AG08396 (cell line): ENCODE results near the gene EHMT1.

Source experiments
- DNase-seq: peaks from one replicate; pipeline ENCODE4 v3.0.0; 2012; ENCODE audit warnings: low spot score, mixed read lengths

Gene EHMT1

DNA sequence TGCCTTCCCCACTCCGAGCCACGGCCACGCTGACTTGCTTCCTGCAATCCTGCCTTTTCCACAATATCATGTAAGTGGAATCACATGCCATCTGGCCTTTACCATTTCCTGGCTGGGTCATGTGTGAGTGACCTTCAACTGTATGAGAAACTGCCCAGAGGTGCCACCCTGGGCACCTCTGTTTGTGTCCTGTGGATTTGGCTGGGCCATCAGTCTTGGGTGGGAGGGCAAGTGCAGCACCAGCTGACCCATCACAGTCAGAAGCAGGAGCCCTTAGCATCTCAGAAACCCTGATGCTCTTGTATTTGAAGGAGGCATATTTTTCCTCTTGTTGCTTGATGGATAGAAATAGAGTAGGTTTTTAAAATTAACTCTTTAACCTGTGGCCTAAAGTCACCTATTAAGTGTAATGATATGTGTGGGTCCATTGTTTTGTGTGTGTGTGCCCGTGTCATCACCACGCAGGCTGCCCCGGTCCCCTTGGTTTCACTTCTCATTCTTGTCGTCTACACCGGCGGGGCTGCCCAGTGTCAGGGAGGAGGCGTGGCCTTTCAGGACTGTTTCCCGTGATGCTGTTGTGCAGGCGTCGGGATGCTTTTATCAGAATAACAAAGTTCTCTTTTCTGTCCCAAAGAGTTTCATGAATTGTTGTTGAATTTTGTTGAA is 206.7 kb downstream of the EHMT1 start:
- no peak for DNase-seq

DNA sequence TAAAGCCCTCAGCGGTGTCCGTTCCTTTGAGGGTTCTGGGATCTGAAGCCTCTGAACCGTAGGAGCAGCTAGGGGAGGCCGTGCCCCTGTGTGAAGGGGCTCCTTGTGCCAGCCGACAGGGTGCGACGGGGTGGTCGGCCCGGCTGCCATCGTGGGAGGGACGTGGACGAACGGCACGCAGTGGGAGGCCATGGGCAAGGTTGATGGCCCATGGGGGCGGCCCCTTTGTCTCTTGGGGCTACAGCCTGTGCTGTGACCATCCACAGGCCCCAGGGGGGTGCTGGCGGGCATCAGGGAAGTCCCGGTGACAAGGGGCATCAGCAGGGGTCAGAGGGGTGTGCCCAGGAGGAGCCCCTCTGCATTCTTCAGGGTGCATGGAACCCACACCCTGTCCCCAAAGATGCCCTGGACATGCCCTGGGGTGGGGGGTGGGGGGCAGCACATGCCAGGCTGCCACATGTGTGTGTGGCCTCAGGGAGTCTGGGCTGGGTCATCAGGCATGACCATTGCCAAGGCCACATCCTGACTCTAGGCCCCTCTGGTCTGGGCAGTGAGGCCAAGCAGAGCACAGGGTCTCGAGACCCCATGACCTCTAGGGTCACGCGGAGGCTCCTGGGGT is 209.2 kb downstream of the EHMT1 start:
- DNase-seq, result no peak

DNA sequence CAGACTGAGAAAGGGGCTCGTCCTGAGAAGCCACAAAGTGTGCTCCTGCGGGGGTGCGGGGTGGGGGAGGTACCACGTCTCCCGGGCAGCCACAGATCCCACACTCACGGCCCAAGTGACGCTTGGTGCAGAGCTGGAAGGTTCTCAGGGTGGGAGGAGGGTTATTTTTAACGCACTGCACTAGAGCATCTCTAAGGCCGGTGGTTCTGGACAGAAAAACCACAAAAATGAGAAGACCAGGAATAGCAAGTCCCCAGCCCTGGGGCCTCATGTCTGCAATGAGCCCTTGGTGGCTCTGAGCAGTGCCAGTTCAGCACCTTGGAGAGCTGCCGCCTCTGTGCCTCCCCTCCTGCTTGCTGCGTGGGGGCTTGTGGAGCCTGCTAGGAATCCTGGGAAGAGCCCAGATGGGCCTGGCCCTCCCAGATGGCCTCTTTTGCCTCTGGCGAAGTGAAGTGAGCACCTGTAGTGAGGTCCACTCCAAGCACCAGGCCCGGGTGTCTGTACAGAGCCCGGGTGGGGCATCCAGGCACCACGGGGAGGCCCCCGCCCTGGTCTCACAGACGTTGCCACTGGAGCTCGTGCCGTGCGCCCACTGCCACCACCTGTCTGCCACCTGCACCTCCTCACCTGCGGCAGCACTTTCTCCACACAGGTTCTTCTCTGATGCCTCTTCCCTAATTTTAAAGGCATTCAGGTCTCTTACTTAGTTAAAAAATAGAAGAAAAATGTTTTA is 209.9 kb downstream of the EHMT1 start:
- DNase-seq, result peak; percentile 63

DNA sequence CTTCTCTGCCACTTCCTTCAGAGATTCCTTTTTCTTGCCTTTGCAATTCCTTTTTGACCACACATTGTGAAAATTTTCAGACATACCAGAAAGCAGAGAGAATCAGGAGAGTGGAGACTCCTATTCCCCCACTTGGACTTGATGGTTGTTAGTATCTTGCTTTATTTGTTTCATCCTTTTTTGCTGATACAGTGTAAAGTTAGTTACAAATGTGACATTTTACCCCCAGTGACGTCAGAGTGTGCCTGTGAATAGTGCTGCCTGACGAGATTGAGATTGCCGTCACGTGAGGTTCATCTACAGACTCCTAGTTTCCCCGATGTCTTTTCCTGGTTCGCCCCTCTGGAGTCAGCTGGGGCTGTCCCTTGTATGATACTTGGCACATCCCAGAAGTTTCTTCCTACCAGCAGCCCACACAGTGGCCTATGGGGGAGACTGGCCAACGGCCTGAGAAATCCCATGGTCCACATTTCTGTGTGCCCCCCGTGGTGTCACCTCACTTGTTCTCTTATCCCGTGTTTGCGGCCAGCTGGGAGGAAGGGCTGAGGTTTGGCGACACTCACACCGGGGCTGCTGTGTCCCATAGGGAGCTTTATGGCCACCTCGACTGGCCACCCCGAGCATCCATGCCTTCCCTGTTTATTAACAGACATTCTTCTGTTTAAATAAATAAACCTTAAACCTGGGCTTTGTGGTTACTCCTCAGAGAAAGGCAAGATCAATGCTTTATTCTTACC is 210.6 kb downstream of the EHMT1 start:
- DNase-seq, result no peak

DNA sequence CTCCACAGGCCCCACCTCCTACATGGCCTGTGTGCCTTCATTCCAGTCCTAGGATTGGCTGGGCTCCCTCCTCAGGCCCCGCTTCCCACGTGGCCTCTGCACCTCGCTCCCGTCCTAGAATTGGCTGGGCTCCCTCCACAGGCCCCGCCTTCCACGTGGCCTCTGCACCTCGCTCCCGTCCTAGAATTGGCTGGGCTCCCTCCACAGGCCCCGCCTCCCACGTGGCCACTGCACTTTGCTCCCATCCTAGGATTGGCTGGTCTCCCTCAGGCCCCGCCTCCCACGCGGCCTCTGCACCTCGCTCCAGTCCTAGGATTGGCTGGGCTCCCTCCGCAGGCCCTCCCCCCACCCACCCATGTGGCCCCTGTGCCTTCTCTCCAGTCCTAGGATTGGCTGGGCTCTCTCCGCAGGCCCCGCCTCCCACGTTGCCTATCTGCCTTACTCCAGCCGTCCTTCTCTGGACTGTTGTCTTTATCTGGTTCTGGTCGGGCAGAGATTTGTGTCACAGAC is 213.4 kb downstream of the EHMT1 start:
- no peak for DNase-seq

DNA sequence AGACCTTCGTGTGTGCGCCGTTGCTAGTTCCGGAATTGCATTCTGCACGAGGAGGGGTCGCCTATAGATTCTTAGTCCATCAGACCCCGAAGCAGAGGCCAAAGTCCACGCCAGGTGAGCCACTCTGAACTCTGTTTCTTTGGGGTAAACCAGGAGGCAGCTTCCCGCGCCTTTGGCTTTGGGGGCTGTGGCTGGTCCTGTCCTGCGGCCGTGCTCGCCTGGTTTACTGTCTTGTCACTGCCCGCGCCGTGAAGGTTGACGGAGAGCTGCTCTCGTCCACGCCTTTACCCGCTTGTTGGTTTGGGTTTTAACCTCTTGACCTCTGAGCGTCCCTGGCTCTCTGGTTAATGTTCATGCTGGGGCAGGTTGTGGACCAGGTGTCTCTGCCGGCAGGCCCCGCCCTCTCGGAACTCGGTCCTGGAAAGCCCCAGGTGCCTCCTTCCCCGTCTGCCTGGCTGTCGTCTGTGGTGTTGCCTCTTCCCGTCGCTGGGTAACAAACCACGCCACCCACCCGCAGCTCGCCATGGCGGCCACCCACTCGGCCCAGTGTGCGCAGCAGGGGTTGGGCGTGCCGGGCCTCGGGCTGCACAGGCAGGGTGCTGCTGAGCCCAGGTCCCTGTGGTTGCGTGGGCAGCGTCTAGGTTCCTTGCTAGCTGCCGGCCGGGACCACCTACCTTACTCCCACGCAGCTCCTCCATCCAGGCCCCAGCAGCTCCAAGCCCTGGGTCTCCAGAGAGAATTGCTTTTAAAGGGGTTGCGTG is 214.2 kb downstream of the EHMT1 start:
- DNase-seq, result no peak

DNA sequence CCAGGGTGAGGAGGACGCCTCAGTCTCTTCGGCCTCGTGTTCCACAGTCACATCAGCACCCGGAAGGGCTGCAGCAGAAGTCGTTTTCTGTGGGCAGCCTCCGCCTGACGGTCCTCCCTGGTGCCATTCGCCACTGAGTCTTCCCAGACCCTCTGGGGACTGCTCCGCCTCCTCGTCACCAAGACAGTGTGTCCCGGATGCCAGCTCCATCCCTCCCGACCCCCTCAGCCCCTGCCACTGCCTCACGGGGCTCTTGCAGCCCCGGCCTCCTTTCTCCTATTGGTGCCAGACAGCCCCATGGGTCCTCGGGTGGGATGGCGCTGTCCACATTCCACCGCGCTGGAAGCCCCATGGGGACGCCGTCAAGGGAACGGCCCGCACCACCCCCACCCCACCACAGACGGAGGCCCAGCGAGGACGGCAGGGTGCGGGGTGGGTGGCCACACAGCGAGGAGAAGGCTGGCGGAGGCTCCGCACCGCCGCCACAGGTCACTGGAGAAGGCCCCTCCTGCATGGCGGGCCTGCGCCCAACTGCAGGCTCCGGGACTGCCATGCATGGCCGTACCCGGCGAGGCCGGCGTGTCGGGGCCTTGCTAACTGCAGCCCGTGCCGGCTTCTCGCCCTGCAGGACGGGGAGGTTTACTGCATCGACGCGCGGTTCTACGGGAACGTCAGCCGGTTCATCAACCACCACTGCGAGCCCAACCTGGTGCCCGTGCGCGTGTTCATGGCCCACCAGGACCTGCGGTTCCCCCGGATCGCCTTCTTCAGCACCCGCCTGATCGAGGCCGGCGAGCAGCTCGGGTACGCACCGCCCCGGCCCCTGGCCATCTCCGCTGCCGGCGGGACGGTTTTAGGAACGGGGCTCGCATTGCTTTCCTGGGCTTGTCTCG is 215.2 kb downstream of the EHMT1 start:
- DNase-seq, result no peak

DNA sequence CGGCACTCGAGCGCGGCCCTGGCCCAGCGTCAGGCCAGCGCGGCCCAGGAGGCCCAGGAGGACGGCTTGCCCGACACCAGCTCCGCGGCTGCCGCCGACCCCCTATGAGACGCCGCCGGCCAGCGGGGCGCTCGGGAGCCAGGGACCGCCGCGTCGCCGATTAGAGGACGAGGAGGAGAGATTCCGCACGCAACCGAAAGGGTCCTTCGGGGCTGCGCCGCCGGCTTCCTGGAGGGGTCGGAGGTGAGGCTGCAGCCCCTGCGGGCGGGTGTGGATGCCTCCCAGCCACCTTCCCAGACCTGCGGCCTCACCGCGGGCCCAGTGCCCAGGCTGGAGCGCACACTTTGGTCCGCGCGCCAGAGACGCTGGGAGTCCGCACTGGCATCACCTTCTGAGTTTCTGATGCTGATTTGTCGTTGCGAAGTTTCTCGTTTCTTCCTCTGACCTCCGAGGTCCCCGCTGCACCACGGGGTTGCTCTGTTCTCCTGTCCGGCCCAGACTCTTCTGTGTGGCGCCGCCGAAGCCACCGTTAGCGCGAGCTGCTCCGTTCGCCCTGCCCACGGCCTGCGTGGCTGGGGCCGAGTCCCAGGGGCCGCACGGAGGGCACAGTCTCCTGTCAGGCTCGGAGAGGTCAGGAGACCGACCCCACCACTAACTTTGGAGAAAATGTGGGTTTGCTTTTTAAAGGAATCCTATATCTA is 216.2 kb downstream of the EHMT1 start:
- no peak for DNase-seq

DNA sequence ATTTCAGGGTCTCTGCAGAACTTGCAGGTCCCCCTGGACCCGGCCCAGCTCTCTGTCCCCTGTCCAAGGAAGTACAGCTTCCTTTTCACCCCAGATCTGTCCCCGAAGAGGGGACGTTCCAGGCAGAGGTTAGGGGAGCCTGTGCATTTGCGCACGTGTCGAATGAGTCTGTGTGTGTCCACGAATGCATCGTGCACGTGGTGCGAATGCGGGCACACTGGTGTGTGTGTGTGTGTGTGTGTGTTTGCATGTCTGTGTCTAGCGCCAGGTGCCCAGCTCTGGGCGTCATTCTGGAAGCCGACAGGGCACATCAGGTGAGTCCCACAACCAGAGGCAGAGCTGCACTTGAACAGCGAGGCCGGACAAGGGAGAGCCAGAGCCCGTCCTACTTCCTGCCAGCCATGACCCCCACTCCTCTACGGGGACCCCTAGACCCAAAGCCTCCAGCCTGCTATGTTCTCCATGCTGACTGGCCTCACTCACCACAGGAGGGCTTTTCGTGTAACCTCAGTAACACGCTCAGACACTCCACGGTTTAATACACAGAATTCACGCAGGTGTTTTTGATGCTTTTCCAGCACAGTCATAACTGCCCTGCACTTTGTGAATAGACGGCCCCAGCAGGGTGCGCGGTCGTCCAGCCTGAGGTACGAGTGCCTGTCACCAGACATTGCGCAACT is 217.5 kb downstream of the EHMT1 start:
- no peak for DNase-seq

DNA sequence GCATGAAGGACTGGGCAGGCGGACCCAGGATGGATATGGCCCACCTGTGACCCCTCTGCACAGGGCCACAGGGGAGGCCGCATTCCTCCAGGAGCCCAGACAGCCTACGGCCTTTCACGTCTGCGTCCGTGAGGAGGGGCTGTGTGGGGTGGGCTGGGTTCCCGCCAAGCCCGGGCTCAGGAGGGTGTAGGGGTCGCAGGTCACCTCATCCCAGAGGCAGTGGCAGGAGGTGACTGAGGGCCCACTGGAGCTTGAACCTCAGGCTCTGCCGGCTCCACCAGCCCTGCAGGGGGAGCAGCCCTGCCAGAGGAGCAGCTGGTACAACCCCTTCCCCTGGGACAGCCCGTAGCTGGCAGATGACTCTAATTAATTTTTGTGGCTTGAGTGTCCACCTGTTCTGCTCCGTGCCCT is 218.0 kb downstream of the EHMT1 start:
- no peak for DNase-seq

DNA sequence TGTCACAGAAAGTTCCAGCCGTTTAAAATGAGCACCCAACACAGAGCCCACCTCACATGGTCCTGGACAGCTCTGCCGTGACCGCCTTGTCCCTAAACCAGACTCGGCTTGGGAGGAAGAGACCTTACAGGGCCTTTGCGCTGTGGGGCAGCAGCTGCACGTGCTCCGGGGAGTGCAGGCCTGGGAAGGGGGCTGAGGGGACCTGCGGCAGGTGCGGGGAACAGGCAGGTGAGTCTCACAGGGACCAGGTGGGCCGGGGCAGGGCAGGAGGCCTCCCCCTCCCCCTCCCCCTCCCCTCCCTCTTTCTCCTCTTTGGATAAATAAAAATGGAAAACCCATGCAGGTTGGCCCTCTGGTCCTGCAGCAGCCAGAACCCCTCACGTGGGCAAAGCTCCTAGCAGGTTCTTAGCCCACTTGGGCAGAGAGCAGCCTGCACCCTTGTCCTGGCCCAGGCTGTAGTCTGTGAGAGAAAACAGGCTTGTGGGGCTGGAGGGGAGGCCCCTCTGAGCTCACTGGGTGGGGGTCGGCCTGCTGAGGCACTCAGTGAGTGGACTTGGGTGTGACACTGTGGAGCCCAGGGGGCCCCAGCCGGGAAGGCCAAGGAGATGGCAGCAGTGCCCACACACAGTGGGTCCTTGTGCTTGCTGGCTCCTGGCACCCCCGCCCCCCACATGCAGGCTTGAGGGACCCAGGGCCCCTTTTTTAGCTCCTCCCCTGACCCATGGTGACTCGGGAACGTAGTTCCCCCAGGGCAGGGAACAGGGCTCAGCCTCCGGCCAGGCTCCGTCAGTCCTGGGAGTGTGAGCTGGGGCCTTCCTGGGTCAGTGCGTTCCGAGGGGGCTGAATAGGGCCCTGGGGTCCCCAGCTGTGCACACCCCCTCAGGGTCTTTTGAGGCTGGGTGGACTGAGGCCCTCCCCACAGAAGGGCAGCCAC is 218.8 kb downstream of the EHMT1 start:
- no peak for DNase-seq

DNA sequence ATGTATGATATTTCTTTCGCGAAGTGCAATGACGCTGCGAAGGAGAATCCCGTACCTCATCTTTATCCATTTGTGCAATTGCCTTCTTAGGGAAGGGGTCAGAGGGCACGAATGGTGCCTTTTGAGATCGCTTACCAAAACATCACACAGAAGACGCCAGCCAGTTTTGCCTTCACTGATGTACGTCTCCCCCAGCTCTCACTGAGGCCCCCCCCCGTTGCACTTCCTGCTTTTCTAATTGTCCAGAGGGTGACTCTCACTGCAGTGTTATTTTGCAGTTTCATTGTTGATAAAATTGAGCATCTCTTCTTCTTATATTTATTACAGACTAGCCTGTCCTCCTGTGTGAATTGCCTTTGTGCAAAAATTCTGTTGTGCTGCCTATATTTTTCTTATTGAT is 219.8 kb downstream of the EHMT1 start:
- no peak for DNase-seq

DNA sequence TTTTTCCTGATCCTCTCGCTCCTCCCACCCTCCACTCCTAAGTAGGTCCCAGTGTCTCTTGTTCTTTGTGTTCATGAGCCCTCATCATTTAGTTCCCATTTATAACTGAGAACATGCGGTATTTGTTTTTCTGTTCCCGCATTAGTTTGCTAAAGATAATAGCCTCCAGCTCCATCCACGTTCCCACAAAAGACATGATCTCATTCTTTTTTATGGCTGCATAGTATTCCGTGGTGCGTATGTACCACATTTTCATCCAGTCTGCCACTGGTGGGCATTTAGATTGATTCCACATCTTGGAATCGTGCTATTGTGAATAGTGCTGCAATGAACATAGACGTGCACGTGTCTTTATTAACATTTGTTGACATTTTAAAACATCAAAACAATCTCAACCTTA is 224.6 kb downstream of the EHMT1 start:
- DNase-seq, result no peak

DNA sequence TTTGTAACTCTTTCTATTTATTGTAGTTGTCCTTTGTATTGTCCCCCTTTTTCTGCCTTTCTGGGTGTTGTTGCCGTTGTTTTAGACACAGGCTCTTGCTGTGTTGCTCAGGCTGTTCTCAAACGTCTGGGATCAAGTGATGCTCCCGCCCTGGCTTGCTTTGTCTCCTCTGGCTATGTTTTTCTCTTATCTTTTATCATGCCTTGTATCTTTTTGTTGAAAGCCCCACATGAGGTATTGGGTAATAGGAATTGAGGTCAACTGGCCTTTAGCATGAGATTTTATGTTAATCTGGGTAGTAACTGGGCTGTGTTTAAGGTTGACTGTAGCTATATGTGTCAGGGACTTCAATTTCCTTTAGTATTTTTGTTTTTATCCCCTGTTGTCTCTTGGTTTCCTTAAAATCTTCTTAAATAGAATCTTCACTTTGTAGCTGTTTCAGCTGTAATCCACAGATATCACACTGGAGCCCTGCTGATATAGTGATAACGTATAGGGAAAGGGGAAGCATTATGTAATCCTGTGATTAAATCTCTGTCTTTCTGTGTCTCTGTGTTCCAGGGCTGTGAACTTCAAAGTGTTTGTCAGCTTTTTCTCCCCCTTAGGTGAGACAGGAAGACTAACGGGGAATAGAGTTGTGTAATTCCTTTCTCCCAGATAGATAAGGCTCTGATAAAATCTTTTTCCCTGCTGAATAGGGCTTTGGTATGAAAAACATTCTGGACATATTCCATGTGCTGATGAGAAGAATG is 232.9 kb downstream of the EHMT1 start:
- DNase-seq, result no peak

DNA sequence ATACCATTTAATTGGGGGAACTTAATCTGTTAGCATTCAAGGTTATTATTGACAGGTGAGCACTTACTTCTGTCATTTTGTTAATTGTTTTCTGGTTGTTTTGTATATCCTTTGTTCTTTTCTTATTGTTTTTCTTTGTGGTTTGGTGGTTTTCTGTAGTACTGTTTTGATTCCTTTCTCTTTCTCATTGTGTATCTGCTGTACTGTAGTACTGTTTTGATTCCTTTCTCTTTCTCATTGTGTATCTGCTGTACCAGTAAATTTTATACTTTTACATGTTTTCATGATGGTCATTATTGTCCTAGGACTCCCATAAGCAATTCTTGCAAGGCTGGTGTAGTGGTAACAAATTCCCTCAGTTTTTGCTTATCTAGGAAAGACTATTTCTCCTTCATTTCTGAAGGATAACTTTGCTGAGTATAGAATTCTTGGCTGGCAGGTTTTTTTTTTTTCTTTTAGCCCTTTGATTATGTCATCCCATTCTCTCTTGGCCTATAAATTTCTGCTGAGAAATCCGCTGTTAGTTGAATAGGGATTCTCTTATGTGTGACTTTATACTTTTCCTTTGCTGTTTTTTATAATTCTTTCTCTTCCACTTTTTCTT is 234.7 kb downstream of the EHMT1 start:
- DNase-seq, result no peak

DNA sequence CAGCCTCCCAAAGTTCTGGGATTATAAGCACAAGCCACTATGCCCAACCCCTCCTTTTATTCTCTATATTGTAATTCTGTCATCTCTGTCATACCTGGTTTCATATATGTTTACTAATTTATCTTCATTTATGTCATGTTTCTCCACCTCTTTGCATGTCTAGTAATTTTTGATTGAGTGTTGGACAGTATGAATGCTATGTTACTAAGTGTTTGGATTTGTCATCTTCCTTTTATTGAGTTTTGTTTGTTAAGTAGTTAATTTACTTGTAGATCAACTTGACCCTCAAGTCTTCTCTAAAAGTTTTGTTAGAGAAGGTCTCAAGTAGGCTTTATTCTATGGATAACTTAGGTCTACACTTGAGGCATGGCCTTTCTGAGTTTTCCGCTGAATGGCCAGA is 241.6 kb downstream of the EHMT1 start:
- no peak for DNase-seq

DNA sequence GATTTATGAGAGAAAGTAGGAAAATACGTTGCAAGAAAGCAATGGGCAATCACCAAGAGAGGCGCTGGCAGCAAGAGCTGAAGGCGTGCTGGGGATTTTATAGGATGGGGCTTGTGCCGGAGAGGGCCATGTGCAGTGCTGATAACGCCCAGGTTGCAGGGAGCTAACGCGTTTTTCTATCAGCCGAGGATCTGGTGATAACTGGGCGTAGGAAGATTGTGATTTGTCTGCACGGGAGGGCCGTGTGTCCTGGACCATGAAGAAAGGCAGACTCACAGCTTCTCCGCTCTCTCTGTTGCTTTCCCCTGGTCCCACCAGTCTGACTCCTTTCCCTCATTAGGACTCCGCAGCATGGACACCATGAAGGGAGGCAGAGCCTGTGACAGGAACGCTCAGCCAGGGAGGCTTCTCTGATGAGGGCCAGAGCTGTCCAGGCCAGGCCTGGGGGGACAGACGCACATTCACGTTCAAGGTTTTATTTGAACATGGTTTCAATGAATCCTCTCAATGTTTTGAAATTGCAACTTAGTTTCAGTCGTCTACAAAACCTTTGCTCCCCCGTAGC is 246.9 kb downstream of the EHMT1 start:
- no peak for DNase-seq
